Caco-2 (cell line): ENCODE results near the gene SLC38A9. TPM values are rescaled to one million over a fixed set of nuclear protein-coding genes. Genes with fewer than 3 reads are reported as not detected.
A peak's percentile ranks its signal among the peaks of the same experiment; 100 is the strongest.

ENCODE experiments used
- BruUV-seq: library from RNA; stranded (reverse); fragments of 400-500 nt; replicated peaks from 2 replicates; lab custom pipeline; 2021; lab: Mats Ljungman, UMichigan
- CTCF ChIA-PET: fragments of 300-600 bp; sonication (Branson Sonifier 250); formaldehyde crosslinking; loops from one replicate; lab custom pipeline; 2022; ENCODE audit warnings: antibody characterized with exemption; lab: Charles Lee
- POLR2A ChIA-PET: fragments of 300-600 bp; sonication (Branson Sonifier 250); formaldehyde crosslinking; loops from one replicate; lab custom pipeline; 2022; ENCODE audit warnings: antibody characterized with exemption; lab: Charles Lee
- DNase-seq, 2 experiments: peaks; one replicate each; pipeline versions ENCODE4 v3.0.0 to v3.0.0-alpha.2; 2020 to 2022
- H3K27me3 ChIP-seq: replicated peaks from 2 replicates; pipeline ENCODE4 v1.6.0; 2011; ENCODE audit warnings: low read length; ENCODE audit not compliant: control insufficient read depth, insufficient read depth
- H3K36me3 ChIP-seq: 2 replicates; pipeline ENCODE4 v1.5.1; 2011; ENCODE audit warnings: low read length; ENCODE audit not compliant: control insufficient read depth, insufficient read depth
- H3K4me1 ChIP-seq: fragments of 250-450 bp; sonication (Bioruptor Pico); 2 replicates; pipeline ENCODE4 v1.5.1; 2020; ENCODE audit warnings: mild to moderate bottlenecking
- H3K4me3 ChIP-seq: 2 replicates; pipeline ENCODE4 v1.5.1; 2011; ENCODE audit warnings: low read depth, mild to moderate bottlenecking, control low read depth, low read length
- H3K9me3 ChIP-seq: fragments of 250-450 bp; sonication (Bioruptor Pico); 2 replicates; pipeline ENCODE4 v1.5.1; 2020; ENCODE audit warnings: mild to moderate bottlenecking, moderate library complexity
- H3K27ac Mint-ChIP-seq: one replicate; pipeline ENCODE4 v1.8.0; 2022; ENCODE audit warnings: mixed read lengths; ENCODE audit not compliant: unreplicated experiment
- H3K27me3 Mint-ChIP-seq: one replicate; pipeline ENCODE4 v1.8.0; 2022; ENCODE audit warnings: mixed read lengths; ENCODE audit not compliant: insufficient read depth, unreplicated experiment
- H3K36me3 Mint-ChIP-seq: one replicate; pipeline ENCODE4 v1.8.0; 2022; ENCODE audit warnings: mild to moderate bottlenecking, mixed read lengths; ENCODE audit not compliant: insufficient read depth, unreplicated experiment
- H3K4me1 Mint-ChIP-seq: one replicate; pipeline ENCODE4 v1.8.0; 2022; ENCODE audit warnings: low read depth, mixed read lengths; ENCODE audit not compliant: unreplicated experiment
- H3K4me3 Mint-ChIP-seq: one replicate; pipeline ENCODE4 v1.8.0; 2022; ENCODE audit warnings: mild to moderate bottlenecking, moderate library complexity, mixed read lengths; ENCODE audit not compliant: unreplicated experiment
- H3K9me3 Mint-ChIP-seq: one replicate; pipeline ENCODE4 v1.8.0; 2022; ENCODE audit warnings: mixed read lengths; ENCODE audit not compliant: unreplicated experiment
- CTCF ChIP-seq, 2 experiments: fragments of 200-600 bp in 1 of 2; IDR thresholded peaks; 1 replicate in 1 of 2; 2 replicates in 1 of 2; pipeline versions ENCODE4 v1.5.1 to v1.8.0; 2011 to 2022; ENCODE audit warnings: antibody characterized with exemption in 1 of 2, control low read depth in 1 of 2, inconsistent platforms in 1 of 2, low read depth in 1 of 2, low read length in 1 of 2, mild to moderate bottlenecking in 1 of 2, moderate library complexity in 1 of 2; ENCODE audit not compliant: insufficient read depth in 1 of 2, severe bottlenecking in 1 of 2, unreplicated experiment in 1 of 2
- intact Hi-C: fragments of 100-400 bp; cut with micrococcal nuclease; formaldehyde crosslinking; loops from one replicate; pipeline ENCODE4 v1.10.0; 2022; ENCODE audit not compliant: unreplicated experiment
- total RNA-seq: library from RNA; stranded (reverse); gene quantifications from 2 replicates; pipeline ENCODE4 v1.2.3, GENCODE V29; 2022

Gene SLC38A9
- total RNA-seq, 1 experiment from 2014 or later = 66.9 TPM

GRCh38 chr5:55636683-55637082 is 75.4 kb downstream of the SLC38A9 start:
- intact Hi-C loops = no loop called here
- no peaks in the 10 kb centered on the region for H3K27me3 Mint-ChIP-seq
- Histone ChIP-seq H3K36me3 (no peaks in the 10 kb centered on the region), H3K9me3 (no peaks in the 10 kb centered on the region), H3K4me3 (no peak overlapping the region), H3K27me3 (no peaks in the 10 kb centered on the region), H3K4me1 (peaks cover 16% of the 10 kb centered on the region)
- no peak overlapping the region for H3K27ac Mint-ChIP-seq
- POLR2A ChIA-PET = no interaction called here
- no peak overlapping the region for H3K4me3 Mint-ChIP-seq
- peaks cover 15% of the 10 kb centered on the region for H3K36me3 Mint-ChIP-seq
- BruUV-seq = no TSS peak
- no peaks in the 10 kb centered on the region for H3K9me3 Mint-ChIP-seq
- peaks cover 18% of the 10 kb centered on the region for H3K4me1 Mint-ChIP-seq
- TF ChIP-seq CTCF (IDR thresholded peaks at IDR 0.05; ENCODE audit: insufficient read depth in 1 of 2, low read depth in 1 of 2, low read length in 1 of 2, severe bottlenecking in 1 of 2, unreplicated experiment in 1 of 2) = no peak
- CTCF ChIA-PET = no interaction called here
- DNase-seq = peak in 1 of 2 experiments; percentile 20

- Histone ChIP-seq H3K9me3 (no peaks in the 10 kb centered on the region), H3K4me3 (no peak overlapping the region), H3K27me3 (no peaks in the 10 kb centered on the region), H3K36me3 (no peaks in the 10 kb centered on the region), H3K4me1 (peaks cover 16% of the 10 kb centered on the region)
- intact Hi-C loops = no loop called here
- BruUV-seq = no TSS peak
- Mint-ChIP-seq H3K4me3 (no peak overlapping the region), H3K27ac (no peak overlapping the region), H3K4me1 (peaks cover 18% of the 10 kb centered on the region), H3K36me3 (peaks cover 15% of the 10 kb centered on the region), H3K27me3 (no peaks in the 10 kb centered on the region), H3K9me3 (no peaks in the 10 kb centered on the region)
- CTCF ChIA-PET = no interaction called here
- no peak for TF ChIP-seq CTCF (IDR thresholded peaks at IDR 0.05; ENCODE audit: insufficient read depth in 1 of 2, low read depth in 1 of 2, low read length in 1 of 2, severe bottlenecking in 1 of 2, unreplicated experiment in 1 of 2)
- POLR2A ChIA-PET = no interaction called here
- DNase-seq = no peak
Measured at GRCh38 chr5:55636177-55636576, 75.9 kb downstream of the SLC38A9 start.

GRCh38 chr5:55634866-55635265 is 77.3 kb downstream of the SLC38A9 start:
- Mint-ChIP-seq H3K4me3 (no peak overlapping the region), H3K4me1 (peaks cover 18% of the 10 kb centered on the region), H3K27ac (no peak overlapping the region), H3K36me3 (peaks cover 15% of the 10 kb centered on the region), H3K9me3 (no peaks in the 10 kb centered on the region), H3K27me3 (no peaks in the 10 kb centered on the region)
- ChIA-PET CTCF (no interaction called here), POLR2A (no interaction called here)
- intact Hi-C loops = no loop called here
- Histone ChIP-seq H3K9me3 (no peaks in the 10 kb centered on the region), H3K36me3 (no peaks in the 10 kb centered on the region), H3K27me3 (no peaks in the 10 kb centered on the region), H3K4me1 (peaks cover 16% of the 10 kb centered on the region), H3K4me3 (no peak overlapping the region)
- TF ChIP-seq CTCF (IDR thresholded peaks at IDR 0.05; ENCODE audit: insufficient read depth in 1 of 2, low read depth in 1 of 2, low read length in 1 of 2, severe bottlenecking in 1 of 2, unreplicated experiment in 1 of 2) = no peak
- BruUV-seq = no TSS peak
- DNase-seq = no peak
